Right lobe of liver (tissue), 6 donors: Measurements from ENCODE around the gene ALPK1. TPM values are rescaled to one million over a fixed set of nuclear protein-coding genes. Genes with fewer than 3 reads are reported as not detected.
"Not testable (repeated sequence)": the region's sequence is repeated elsewhere in the genome, so short reads cannot be mapped to it uniquely, and the experiment has no call there.

Source experiments
- ATAC-seq, 4 donors: fragments of 200-7000 bp; cut with Tn5 transposase; one replicate each; pipeline ENCODE4 v1.9.1; 2020; ENCODE audit warnings: mild to moderate bottlenecking in 4 of 4, moderate library complexity in 4 of 4
- DNase-seq, 3 donors: peaks; one replicate each; pipeline ENCODE4 v3.0.0-alpha.2; 2020
- H3K27ac ChIP-seq, 3 donors: fragments of 200-600 bp; one replicate each; pipeline ENCODE4 v1.8.0; 2022
- H3K27me3 ChIP-seq, 2 donors: fragments of 200-600 bp; one replicate each; pipeline ENCODE4 v1.8.0; 2022
- H3K36me3 ChIP-seq, 4 donors: fragments of 200-600 bp; sonication (generic) in 1 of 4; one replicate each; pipeline versions ENCODE4 v1.5.1 to v1.8.0; 2017 to 2022; ENCODE audit warnings: control low read depth in 1 of 4
- H3K4me1 ChIP-seq, 4 donors: fragments of 200-600 bp; sonication (generic) in 1 of 4; one replicate each; pipeline versions ENCODE4 v1.5.1 to v1.8.0; 2017 to 2022; ENCODE audit warnings: control low read depth in 1 of 4
- H3K4me3 ChIP-seq, 3 donors: fragments of 200-600 bp; one replicate each; pipeline ENCODE4 v1.8.0; 2022
- H3K9me3 ChIP-seq, 4 donors: fragments of 200-600 bp; sonication (generic) in 1 of 4; one replicate each; pipeline versions ENCODE4 v1.5.1 to v1.8.0; 2017 to 2022; ENCODE audit warnings: control low read depth in 1 of 4
- POLR2A ChIP-seq: fragments of 450-650 bp; IDR thresholded peaks from one replicate; pipeline ENCODE4 v1.6.1; 2017; ENCODE audit warnings: antibody characterized with exemption, mild to moderate bottlenecking
- WGBS: methylation state at CpG from one replicate; pipeline ENCODE4 v1.1.6; 2018; ENCODE audit warnings: low coverage, low lambda C conversion rate; ENCODE audit not compliant: insufficient coverage; ENCODE audit errors: missing lambda C conversion rate; 5-methylcytosine and 5-hydroxymethylcytosine counted together
- intact Hi-C, 2 donors: fragments of 100-400 bp; cut with DNase I; formaldehyde crosslinking; loops; one replicate each; pipeline versions ENCODE4 v1.11.2 to v1.14.1; 2022
- total RNA-seq, 6 experiments: library from RNA; depleted of rRNA in 2 of 6; stranded (reverse); fragments of >200 nt in 2 of 6; fragmentation: NEBNext Ultra II Directional in 3 of 6; extraction: Animal tissue kit (Norgen Biotek cat#: 25700) in 3 of 6; gene quantifications; one replicate each; pipeline versions ENCODE4 v1.1.0 to v1.2.4, GENCODE V29; 2016 to 2023
- TF ChIP-seq, protein P1 (sequence below), 4 donors: fragments of 200-600 bp in 3 of 4; fragments of 450-650 bp in 1 of 4; IDR thresholded peaks; one replicate each; pipeline versions ENCODE4 v1.5.1 to v1.8.0; 2016 to 2022; ENCODE audit warnings: antibody characterized with exemption in 4 of 4, mild to moderate bottlenecking in 2 of 4
- donor health status: DM: no; HTN: yes; CAD: no.
- donor health status: DM: no; HTN: no; CAD: no.
- donor health status: DM: no; HTN: no; CAD: no.
- donor health status: DM: no; HTN: yes; CAD: no.
- donor health status: DM: no; HTN: yes; CAD: no.

The ALPK1 gene
- total RNA-seq, 6 experiments from 2014 or later: 5.6 to 20.6 (median 9.9) TPM

GRCh38 chr4:112436987-112437386 is 139.8 kb downstream of the ALPK1 start:
- H3K36me3 ChIP-seq: peaks cover 0 to 17% (median under 1%) of the 10 kb centered on the region in 4 donors
- ATAC-seq (no peak), DNase-seq (no peak)
- H3K4me3 ChIP-seq: no peak overlapping the region
- no peaks in the 10 kb centered on the region for H3K27me3 ChIP-seq
- intact Hi-C loops: no loop called here
- no peaks in the 10 kb centered on the region for H3K4me1 ChIP-seq
- WGBS: 100% methylated on average over 1 of the region's 1 CpG
- H3K9me3 ChIP-seq: no peaks in the 10 kb centered on the region
- H3K27ac ChIP-seq: no peak overlapping the region
- TF ChIP-seq POLR2A: no peak
- TF ChIP-seq, protein P1, sequence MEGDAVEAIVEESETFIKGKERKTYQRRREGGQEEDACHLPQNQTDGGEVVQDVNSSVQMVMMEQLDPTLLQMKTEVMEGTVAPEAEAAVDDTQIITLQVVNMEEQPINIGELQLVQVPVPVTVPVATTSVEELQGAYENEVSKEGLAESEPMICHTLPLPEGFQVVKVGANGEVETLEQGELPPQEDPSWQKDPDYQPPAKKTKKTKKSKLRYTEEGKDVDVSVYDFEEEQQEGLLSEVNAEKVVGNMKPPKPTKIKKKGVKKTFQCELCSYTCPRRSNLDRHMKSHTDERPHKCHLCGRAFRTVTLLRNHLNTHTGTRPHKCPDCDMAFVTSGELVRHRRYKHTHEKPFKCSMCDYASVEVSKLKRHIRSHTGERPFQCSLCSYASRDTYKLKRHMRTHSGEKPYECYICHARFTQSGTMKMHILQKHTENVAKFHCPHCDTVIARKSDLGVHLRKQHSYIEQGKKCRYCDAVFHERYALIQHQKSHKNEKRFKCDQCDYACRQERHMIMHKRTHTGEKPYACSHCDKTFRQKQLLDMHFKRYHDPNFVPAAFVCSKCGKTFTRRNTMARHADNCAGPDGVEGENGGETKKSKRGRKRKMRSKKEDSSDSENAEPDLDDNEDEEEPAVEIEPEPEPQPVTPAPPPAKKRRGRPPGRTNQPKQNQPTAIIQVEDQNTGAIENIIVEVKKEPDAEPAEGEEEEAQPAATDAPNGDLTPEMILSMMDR (IDR thresholded peaks at IDR 0.05): no peak

GRCh38 chr4:112442226-112442625 is 145.1 kb downstream of the ALPK1 start:
- H3K27ac ChIP-seq, H3K4me1 ChIP-seq, ATAC-seq, intact Hi-C loops, DNase-seq, H3K4me3 ChIP-seq, H3K27me3 ChIP-seq, H3K9me3 ChIP-seq: not testable (repeated sequence)
- WGBS: 95% methylated on average over 2 of the region's 2 CpGs
- peaks cover 0 to 17% (median 0%) of the 10 kb centered on the region in 4 donors for H3K36me3 ChIP-seq

GRCh38 chr4:112448306-112449132 is 151.3 kb downstream of the ALPK1 start:
- H3K27me3 ChIP-seq: no peaks in the 10 kb centered on the region
- DNase-seq (no peak), ATAC-seq (no peak)
- no peaks in the 10 kb centered on the region for H3K9me3 ChIP-seq
- no peak overlapping the region for H3K4me3 ChIP-seq
- intact Hi-C loops: no loop called here
- 70% methylated on average over 8 of the region's 8 CpGs for WGBS
- no peaks in the 10 kb centered on the region for H3K4me1 ChIP-seq
- TF ChIP-seq, protein P1 (IDR thresholded peaks at IDR 0.05): no peak
- TF ChIP-seq POLR2A: no peak
- no peaks in the 10 kb centered on the region for H3K36me3 ChIP-seq
- H3K27ac ChIP-seq: no peak overlapping the region

DNA sequence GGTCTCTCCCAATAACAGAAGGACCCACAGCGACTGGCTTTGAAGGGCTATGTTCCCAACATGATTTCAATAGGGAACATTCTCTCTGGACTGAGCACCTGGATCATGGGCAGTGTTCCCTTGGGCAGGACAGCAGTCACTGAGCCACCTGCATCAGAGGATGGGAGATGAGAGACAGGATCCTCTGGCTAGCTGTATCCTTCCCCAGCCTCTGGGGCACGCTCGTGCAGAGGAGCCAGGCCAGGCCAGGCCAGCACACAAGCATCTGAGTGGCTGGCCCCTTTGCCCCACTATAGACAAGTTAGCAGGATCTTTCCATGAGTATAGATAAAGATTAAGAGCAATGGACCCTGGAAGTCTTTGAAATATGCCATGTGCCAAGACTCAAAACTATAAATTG is 152.5 kb downstream of the ALPK1 start:
- no peak for DNase-seq
- Histone ChIP-seq H3K4me3 (no peak overlapping the region), H3K4me1 (no peaks in the 10 kb centered on the region), H3K36me3 (no peaks in the 10 kb centered on the region), H3K9me3 (no peaks in the 10 kb centered on the region), H3K27ac (no peak overlapping the region), H3K27me3 (no peaks in the 10 kb centered on the region)
- no peak for ATAC-seq
- 80% methylated on average over 1 of the region's 3 CpGs for WGBS
- intact Hi-C loops: no loop called here
- no peak for TF ChIP-seq POLR2A
- TF ChIP-seq, protein P1 (IDR thresholded peaks at IDR 0.05): no peak

DNA sequence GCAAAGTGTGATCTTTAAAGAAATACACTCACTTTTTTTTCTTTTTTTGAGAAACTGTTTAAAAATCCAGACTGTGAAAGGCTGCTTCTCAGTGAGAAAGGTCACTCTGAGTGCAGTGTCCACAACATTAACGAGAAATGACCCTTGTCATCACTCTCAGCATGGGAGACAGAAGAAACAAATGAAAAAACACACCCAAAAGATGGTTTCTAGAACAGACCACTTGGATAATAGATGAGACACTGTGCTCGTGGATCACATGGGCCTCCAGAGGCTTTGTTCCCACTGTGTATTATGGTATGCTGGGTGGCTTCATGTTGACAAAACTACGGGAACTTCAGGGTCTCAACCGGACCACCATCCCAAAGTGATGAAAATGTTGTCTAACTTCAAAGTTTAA is 153.9 kb downstream of the ALPK1 start:
- WGBS: 57% methylated on average over 4 of the region's 4 CpGs
- Histone ChIP-seq H3K27ac (no peak overlapping the region), H3K4me1 (no peaks in the 10 kb centered on the region), H3K9me3 (peaks cover 0 to under 1% (median 0%) of the 10 kb centered on the region in 4 donors), H3K27me3 (no peaks in the 10 kb centered on the region), H3K36me3 (no peaks in the 10 kb centered on the region), H3K4me3 (no peak overlapping the region)
- DNase-seq: no peak
- ATAC-seq: no peak
- TF ChIP-seq, protein P1 (IDR thresholded peaks at IDR 0.05): no peak
- TF ChIP-seq POLR2A: no peak
- intact Hi-C loops: no loop called here
